BE2C (cell line): ENCODE data around the gene LRRC9.

Experiments
- DNase-seq: peaks from one replicate; pipeline ENCODE4 v3.0.0-alpha.2; 2020
- H3K27me3 ChIP-seq: fragments of 250-450 bp; sonication (Bioruptor Pico); 2 replicates; pipeline ENCODE4 v1.5.1; 2020; ENCODE audit warnings: mild to moderate bottlenecking
- H3K36me3 ChIP-seq: fragments of 250-450 bp; sonication (Bioruptor Pico); 2 replicates; pipeline ENCODE4 v1.5.1; 2020; ENCODE audit warnings: mild to moderate bottlenecking
- H3K4me1 ChIP-seq: fragments of 250-450 bp; sonication (Bioruptor Pico); 2 replicates; pipeline ENCODE4 v1.5.1; 2020
- H3K4me3 ChIP-seq: 2 replicates; pipeline ENCODE4 v1.5.1; 2011; ENCODE audit warnings: low read depth, low read length
- H3K9me3 ChIP-seq: fragments of 250-450 bp; sonication (Bioruptor Pico); 2 replicates; pipeline ENCODE4 v1.5.1; 2020
- TF ChIP-seq, protein P1 (sequence below): IDR thresholded peaks from 2 replicates; pipeline ENCODE4 v1.5.1; 2012; ENCODE audit warnings: mild to moderate bottlenecking, low read depth, low read length

LRRC9 gene

DNA sequence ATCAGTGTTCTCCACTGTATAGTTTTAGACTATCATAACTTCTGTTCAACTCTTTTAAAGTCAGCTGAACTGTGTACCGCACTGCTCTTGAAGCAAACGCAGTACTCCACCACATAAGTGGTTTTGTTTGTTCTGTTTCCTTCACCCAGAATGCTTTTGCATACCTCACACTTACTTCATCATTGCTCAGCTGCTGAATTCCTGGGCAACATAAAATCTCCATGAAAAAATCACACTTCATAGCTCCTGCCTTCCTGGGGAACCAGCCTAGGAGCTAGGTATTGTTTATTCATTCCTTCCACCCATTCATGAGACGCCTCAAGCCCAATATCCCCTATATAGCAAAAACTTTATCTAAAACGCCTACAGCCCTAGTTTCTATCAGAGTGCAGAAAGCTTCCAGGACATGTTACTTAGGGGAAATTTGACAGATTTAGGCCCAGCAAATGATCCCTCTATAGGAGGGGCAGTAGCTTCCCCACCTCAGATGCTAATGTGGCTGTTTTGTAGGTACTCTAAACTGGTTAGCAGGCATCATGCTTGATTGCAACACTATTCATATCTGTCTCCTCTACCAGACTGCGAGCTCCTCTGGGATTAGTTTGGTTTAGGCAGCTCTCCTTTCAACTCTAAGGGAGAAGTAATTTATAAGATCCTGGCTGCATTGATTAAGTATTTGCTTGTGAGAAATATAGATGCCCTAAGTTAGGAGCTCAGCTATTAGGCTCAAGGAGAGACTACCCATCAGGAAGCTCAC, 44.5 kb downstream of the LRRC9 start:
- H3K27me3 ChIP-seq = peaks cover 4% of the 10 kb centered on the region; the same call in 1 of the 2 replicates
- H3K4me1 ChIP-seq = no peaks in the 10 kb centered on the region
- TF ChIP-seq, protein P1, sequence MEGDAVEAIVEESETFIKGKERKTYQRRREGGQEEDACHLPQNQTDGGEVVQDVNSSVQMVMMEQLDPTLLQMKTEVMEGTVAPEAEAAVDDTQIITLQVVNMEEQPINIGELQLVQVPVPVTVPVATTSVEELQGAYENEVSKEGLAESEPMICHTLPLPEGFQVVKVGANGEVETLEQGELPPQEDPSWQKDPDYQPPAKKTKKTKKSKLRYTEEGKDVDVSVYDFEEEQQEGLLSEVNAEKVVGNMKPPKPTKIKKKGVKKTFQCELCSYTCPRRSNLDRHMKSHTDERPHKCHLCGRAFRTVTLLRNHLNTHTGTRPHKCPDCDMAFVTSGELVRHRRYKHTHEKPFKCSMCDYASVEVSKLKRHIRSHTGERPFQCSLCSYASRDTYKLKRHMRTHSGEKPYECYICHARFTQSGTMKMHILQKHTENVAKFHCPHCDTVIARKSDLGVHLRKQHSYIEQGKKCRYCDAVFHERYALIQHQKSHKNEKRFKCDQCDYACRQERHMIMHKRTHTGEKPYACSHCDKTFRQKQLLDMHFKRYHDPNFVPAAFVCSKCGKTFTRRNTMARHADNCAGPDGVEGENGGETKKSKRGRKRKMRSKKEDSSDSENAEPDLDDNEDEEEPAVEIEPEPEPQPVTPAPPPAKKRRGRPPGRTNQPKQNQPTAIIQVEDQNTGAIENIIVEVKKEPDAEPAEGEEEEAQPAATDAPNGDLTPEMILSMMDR = no peak
- H3K4me3 ChIP-seq = no peak overlapping the region
- no peaks in the 10 kb centered on the region for H3K36me3 ChIP-seq
- no peaks in the 10 kb centered on the region for H3K9me3 ChIP-seq
- DNase-seq = no peak

DNA sequence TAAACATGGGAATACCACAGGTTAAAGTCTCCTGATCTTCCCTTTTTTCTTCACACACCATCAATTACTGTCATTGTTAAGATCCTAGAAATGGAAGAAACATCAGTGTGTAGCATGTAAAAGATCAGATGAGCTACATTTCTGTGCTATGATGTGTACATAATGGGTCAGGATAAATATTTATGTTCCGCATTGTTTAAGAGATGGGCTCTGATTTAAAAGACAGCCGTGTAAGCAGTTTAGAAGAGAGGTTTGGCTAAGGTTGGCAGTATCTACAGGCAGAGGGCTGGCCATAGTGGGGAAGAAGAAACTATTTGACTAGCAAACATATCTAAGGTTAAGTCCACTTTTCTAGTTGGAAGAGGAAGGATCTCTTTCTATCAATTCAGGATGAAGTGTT, 49.4 kb downstream of the LRRC9 start:
- no peaks in the 10 kb centered on the region for H3K4me1 ChIP-seq
- no peak overlapping the region for H3K4me3 ChIP-seq
- no peaks in the 10 kb centered on the region for H3K36me3 ChIP-seq
- TF ChIP-seq, protein P1 = no peak
- H3K27me3 ChIP-seq = peaks cover 7% of the 10 kb centered on the region
- no peak for DNase-seq
- H3K9me3 ChIP-seq = no peaks in the 10 kb centered on the region

DNA sequence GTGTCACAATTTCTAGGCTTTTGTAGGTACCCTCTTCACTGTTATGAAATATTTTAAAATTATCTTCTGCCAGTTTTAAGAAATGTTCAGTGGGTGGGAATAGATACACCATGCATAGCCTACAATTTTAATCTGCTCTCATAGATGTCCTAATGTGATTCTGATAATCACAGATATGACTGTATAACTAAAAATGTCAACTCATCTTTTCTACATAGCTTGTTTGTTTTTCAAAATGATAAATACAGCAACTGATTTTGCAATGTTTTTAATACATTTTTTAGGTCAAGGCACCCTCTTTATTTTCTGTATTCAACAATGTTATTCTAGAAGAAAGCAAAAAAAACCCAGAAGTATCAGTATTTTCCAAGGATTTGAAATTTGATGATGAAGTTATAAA, 61.6 kb downstream of the LRRC9 start:
- TF ChIP-seq, protein P1 = no peak
- Histone ChIP-seq H3K4me3 (no peak overlapping the region), H3K4me1 (no peaks in the 10 kb centered on the region), H3K36me3 (no peaks in the 10 kb centered on the region), H3K27me3 (peaks cover 11% of the 10 kb centered on the region; the same call in 1 of the 2 replicates), H3K9me3 (no peaks in the 10 kb centered on the region)
- DNase-seq = no peak

DNA sequence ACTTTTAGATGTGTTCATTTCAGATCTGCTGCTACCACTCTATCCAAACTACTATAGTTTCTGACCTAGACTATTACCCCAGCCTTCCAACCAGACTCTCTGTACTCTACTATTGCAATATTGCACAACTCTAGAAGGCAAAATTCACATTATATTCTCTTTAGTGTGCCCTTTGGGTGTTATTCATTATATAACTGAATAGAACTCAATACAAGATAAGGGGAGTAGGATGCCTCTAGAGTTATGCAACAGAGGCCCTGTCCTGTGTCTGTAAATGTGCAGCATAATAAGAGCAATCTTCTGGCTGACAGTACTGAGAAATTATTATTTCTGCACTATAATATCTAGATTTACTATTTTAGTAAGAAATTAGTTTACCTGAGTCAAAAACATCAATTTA, 63.1 kb downstream of the LRRC9 start:
- no peaks in the 10 kb centered on the region for H3K36me3 ChIP-seq
- no peaks in the 10 kb centered on the region for H3K4me1 ChIP-seq
- H3K4me3 ChIP-seq = no peak overlapping the region
- no peaks in the 10 kb centered on the region for H3K9me3 ChIP-seq
- TF ChIP-seq, protein P1 = no peak
- DNase-seq = no peak
- H3K27me3 ChIP-seq = peaks cover 8% of the 10 kb centered on the region; the same call in 1 of the 2 replicates

DNA sequence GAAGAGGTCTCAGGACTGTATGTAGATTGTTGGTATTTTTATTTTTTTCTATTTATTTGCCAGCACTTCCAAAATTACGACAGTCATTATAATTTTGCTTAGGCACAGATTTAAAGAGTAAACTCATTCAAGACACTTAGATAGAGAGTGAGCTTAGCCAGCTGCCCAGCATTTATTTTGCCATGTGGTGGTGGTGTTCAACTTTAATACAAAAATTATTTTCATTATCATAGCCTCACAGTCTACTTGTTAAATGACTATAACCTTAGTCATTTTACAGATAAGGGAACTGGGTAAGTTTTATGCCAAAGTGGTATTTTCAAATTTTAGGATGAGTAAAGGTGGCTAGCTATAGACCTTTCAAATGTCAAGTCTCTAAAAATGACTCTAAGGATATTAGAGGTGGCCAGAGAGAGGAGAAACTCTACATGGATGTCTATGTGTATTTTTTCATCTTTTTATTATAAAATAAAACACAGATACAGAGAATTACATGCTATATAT, 66.7 kb downstream of the LRRC9 start:
- TF ChIP-seq, protein P1 = no peak
- no peaks in the 10 kb centered on the region for H3K9me3 ChIP-seq
- DNase-seq = no peak
- no peaks in the 10 kb centered on the region for H3K36me3 ChIP-seq
- H3K4me1 ChIP-seq = no peaks in the 10 kb centered on the region
- H3K27me3 ChIP-seq = peaks cover 2% of the 10 kb centered on the region; the same call in 1 of the 2 replicates
- no peak overlapping the region for H3K4me3 ChIP-seq

DNA sequence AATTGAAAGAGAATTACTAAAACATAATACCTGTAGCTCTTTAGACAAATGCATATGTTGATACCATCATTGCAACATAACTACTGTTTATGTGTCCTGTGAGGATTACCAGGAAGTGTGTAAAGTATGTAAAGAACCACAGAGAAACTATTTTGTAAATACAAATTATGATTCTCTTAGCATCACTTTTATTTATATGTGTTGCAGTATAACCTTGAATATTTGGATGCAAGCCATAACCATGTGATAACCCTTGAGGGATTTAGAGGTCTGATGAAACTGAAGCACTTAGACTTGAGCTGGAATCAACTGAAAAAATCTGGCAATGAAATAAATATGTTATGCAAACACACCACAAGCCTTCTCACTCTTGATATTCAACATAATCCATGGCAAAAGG, 77.5 kb downstream of the LRRC9 start:
- no peaks in the 10 kb centered on the region for H3K4me1 ChIP-seq

More for the DNA sequence above, 77.5 kb downstream of the LRRC9 start:
- no peak for DNase-seq
- Histone ChIP-seq H3K4me3 (no peak overlapping the region), H3K27me3 (no peaks in the 10 kb centered on the region; the same call in 1 of the 2 replicates), H3K36me3 (no peaks in the 10 kb centered on the region), H3K9me3 (no peaks in the 10 kb centered on the region)
- TF ChIP-seq, protein P1 = no peak
